Neural cell (in vitro differentiated cells): ENCODE data around the gene ARHGAP25.

ENCODE experiments used
- EP300 ChIP-seq: fragments of 450-650 bp; conservative IDR thresholded peaks from 2 replicates; pipeline ENCODE4 v1.6.1; 2014; ENCODE audit warnings: antibody characterized with exemption, mild to moderate bottlenecking, moderate library complexity; ENCODE audit not compliant: poor library complexity, severe bottlenecking
- EZH2 ChIP-seq: fragments of 200-600, 300-800 bp; shearing (Covaris generic), sonication (generic); IDR thresholded peaks from 2 replicates; pipeline ENCODE4 v1.6.1; 2014; ENCODE audit warnings: antibody characterized with exemption, low read length, borderline replicate concordance, mild to moderate bottlenecking; ENCODE audit not compliant: insufficient read depth, poor library complexity, severe bottlenecking
- MXI1 ChIP-seq: fragments of 450-650 bp; conservative IDR thresholded peaks from 2 replicates; pipeline ENCODE4 v1.6.1; 2014; ENCODE audit warnings: antibody characterized with exemption, mild to moderate bottlenecking; ENCODE audit not compliant: poor library complexity, severe bottlenecking
- POLR2AphosphoS5 ChIP-seq: IDR thresholded peaks from 2 replicates; pipeline ENCODE4 v1.6.1; 2012
- SMC3 ChIP-seq: fragments of 450-650 bp; conservative IDR thresholded peaks from 2 replicates; pipeline ENCODE4 v1.6.1; 2014; ENCODE audit warnings: antibody characterized with exemption, mild to moderate bottlenecking, moderate library complexity; ENCODE audit not compliant: poor library complexity
- TF ChIP-seq, protein P1 (sequence below): fragments of 450-650 bp; IDR thresholded peaks from 2 replicates; pipeline ENCODE4 v1.5.1; 2014; ENCODE audit warnings: antibody characterized with exemption, mild to moderate bottlenecking, moderate library complexity; ENCODE audit not compliant: poor library complexity, severe bottlenecking

DNA sequence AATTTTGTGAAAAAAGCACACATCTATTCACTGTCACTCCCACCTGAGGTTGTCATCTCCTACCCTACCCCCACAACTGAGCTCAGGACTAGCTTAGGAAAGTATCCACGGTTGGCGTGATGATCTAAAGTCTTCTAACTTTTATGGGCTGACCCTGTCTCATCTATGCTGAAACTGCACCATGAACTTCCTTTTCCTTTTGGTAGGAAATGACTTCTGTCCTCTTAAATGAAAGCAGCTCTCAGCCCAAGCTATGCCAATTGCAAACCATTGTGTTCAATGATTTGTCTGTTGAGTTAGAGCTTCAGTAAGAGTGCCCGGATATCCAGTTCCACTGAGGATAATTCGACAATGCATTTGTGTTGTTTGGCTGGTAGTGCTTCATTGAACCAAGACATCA, 52.7 kb downstream of the ARHGAP25 start:
- TF ChIP-seq, protein P1, sequence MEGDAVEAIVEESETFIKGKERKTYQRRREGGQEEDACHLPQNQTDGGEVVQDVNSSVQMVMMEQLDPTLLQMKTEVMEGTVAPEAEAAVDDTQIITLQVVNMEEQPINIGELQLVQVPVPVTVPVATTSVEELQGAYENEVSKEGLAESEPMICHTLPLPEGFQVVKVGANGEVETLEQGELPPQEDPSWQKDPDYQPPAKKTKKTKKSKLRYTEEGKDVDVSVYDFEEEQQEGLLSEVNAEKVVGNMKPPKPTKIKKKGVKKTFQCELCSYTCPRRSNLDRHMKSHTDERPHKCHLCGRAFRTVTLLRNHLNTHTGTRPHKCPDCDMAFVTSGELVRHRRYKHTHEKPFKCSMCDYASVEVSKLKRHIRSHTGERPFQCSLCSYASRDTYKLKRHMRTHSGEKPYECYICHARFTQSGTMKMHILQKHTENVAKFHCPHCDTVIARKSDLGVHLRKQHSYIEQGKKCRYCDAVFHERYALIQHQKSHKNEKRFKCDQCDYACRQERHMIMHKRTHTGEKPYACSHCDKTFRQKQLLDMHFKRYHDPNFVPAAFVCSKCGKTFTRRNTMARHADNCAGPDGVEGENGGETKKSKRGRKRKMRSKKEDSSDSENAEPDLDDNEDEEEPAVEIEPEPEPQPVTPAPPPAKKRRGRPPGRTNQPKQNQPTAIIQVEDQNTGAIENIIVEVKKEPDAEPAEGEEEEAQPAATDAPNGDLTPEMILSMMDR: no peak
- TF ChIP-seq EZH2 (no peak), EP300 (no peak), MXI1 (no peak), POLR2AphosphoS5 (no peak), SMC3 (no peak)
